Middle frontal gyrus (tissue), 1 donor: Measurements from ENCODE around the gene AIG1.
"Not testable (repeated sequence)": the region's sequence is repeated elsewhere in the genome, so short reads cannot be mapped to it uniquely, and the experiment has no call there.

Source experiments
- DNase-seq: peaks from one replicate; pipeline ENCODE4 v3.0.0-alpha.2; 2015; ENCODE audit warnings: low spot score; ENCODE audit errors: extremely low spot score

The AIG1 gene

DNA sequence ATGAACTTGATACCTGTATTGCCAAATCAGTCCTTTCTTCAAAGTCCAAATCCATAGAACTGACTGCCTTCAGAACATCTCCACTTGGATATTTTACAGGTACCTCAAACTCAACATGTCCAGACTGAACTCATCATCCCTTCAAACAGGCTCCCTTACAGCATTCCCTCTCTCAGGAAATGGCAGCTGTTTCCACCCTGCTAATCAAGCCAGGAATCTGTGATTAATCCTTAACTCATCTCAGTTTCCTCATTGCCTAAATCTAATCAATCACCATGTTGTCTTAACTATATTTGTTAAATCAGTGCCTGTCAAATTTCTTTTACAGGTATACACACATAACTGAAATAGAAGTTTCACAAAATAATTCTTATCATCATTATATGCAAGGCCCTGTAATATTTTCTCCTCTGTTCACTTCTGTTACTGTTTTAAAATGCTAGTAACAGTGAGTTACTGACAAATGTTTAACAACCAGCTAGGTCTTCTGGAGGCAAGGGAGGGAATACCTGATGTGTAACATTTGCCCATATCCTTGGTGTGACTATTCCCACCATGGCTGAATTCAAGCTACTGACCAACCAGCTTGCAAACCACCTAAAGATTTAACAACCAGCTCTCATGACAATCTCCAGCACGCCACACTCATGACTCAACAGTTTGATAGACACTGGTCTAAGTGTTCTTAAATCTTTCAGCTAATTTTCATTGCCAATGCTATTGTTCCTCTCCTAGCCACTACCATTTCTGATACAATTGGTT lies 264.9 kb downstream of the AIG1 start:
- DNase-seq: no peak

DNA sequence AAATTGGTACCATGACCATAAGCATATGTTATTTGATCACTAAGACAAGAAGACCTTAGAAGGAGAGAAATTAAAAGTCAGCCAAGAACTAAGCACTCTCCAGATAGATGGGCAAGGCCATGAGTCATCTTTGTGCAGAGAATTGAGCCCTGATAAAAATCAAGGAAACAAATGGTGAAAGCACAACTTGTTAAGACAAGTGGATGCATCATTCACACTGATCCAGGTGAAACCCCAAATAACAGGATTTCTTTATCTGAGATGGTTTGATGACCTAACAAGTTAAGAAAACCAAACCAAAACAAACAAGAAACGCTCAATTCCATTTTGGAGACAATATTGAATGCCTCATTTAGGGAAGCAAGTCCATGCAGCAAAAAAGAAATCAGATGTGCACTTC lies 268.2 kb downstream of the AIG1 start:
- DNase-seq: no peak

DNA sequence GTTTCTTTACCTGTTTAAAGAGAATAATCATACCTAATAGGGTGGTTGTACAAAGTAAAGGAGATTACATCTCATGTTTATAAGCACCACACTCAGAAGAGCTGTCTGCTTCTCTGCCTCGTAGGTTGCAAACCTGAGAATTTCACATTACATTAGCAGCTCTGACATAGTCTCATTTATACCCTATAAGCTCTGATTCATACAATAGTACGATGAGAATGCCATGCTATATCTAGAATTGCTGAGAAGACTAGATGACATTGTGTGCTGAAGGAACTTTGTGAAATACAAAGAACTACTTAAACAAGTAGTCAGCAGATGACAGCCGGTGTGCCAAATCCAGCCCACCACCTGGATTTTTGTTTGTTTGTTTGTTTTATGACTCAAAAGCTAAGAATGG lies 268.6 kb downstream of the AIG1 start:
- DNase-seq: no peak

DNA sequence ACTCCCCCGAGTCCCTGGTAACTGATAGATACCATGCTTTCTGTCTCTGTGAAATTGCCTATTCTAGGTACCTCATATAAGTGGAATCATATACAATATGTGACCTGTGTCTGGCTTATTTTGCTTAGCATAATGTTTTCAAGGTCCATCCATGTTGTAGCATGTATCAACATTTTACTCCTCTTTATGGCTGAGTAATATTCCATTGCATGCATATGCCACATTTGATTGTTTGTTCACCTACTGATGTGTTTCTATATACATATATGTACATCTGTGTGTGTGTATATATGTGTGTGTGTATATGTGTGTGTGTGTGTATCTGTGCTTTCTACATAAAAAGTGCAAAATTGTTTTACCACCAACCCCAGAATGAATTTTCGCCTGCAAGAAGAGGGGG lies 270.7 kb downstream of the AIG1 start:
- no peak for DNase-seq

DNA sequence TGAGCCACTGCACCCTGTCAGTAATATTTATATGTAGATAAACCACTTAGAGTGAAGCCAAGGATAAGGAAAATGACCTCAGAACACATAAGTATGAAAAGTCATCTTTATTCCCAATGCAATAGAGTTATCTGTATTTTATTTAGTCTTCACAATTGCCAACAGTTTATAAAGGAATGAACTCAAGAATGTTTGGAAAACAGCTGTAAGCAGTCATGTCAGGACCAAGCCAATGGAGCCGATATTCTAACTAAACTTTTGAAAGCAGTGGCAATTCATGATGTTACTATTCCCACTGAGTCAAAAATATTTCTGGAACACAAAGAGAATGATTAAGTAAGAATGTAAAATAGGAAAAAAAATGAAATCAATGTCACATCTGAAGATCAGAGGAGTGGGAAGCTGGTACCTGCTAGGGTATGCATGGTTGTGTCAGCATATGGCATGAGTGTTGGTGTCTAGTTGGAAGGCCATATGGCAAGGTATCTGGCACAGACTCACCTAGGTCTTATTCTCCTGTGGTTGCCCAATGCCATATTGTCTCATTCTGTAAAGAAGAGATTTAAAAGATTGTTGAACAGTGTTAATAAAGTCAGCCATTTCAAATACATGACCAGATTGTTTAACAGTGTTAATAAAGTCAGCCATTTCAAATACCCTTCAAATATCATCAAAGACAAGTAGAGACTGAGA lies 271.6 kb downstream of the AIG1 start:
- DNase-seq: no peak

DNA sequence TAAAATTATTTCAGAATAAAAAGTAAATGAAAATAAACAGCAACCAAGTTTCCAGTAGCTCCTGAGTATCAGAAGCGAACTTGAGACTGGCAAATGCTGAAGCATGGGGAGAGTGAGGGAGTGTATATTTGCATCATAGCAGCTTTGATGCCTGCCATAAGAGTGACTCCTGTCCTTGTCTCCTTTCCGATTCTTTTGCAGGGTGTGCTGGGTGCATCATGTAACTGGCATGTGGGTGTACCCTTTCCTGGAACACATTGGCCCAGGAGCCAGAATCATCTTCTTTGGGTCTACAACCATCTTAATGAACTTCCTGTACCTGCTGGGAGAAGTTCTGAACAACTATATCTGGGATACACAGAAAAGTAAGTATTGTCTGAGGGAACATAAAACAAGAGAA lies 272.4 kb downstream of the AIG1 start:
- DNase-seq: no peak

DNA sequence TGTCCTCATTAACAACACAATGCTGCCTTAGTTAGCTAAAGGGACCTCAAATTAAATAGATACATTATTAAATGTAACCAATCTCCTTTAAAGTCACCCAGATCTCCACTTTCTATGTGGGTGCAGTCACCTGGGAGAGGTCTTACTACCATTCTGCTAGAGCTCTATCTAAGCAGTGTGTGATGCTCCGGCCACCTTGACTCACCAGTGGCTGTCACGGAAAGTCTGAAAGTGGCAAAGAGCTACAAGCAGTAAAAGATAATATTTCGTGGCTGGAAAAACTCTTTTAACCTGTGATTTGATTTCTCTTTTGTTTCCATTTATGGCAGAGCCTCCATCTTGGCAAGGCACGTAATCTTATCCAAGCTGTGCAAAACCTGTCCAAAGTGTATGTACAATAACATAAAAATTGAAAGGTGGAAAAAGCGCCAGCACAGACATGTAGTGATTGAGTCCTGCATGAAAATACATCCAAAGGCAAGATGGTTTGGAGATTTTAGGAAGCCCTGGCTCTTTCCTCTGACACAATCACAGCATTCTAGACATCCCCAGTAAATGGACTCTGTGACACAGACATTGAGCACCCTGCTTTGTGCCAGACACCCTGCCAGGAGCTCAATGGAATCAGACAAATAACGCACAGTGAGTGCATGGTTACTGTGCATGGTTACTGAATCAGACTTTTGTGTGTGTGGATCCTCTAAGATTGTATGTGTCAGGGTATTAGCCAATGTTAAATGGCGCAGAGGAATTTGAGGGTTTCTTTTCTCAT lies 273.2 kb downstream of the AIG1 start:
- DNase-seq: no peak

DNA sequence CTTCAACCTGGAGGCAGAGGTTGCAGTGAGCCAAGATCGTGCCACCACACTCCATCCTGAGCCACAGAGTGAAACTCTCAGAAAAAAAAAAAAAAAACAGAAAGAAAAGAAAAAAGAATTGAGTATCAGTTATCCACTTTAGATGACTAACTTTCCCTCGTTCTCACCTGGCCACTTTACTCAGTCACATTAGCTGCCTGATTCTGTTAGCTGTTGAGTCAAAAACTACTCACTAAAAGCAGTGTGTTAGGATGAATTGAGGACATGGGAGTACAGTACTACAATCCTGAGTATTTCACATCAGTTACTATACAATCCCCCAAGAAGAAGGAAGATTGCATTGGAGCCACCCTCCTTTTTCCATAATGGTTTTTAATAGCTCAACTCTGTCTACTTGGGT lies 275.2 kb downstream of the AIG1 start:
- no peak for DNase-seq

DNA sequence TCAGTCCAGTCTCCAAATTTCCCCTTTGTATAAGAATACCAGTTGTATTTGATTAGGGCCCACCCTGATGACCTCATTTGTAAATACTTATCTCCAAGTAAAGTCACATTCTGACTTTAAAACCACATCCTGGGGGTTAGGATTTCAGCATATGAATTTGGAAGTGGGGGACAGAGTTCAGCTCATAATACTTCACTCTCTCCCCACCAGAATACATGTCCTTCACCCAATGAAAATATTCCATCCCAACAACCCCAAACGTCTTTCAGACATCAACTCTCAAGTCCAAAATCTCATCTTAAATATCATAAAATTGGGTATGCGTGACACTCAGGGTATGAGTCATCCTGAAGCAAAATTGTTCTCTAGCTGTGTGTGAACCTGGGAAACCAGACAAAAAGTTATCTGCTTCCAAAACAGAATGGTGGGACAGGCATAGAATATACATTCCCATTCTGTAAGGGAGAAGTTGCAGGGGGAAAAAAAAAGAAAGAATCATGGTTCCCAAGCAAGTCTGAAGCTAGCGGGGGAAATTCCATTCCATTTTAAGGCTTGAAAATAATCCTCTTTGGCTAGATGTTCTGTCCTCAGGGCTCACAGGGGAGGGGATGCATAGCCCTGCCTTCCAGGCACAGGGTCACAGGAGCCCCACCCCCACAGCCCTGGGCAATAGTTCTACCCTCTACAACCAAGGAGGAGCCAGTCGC lies 275.9 kb downstream of the AIG1 start:
- DNase-seq: no peak

DNA sequence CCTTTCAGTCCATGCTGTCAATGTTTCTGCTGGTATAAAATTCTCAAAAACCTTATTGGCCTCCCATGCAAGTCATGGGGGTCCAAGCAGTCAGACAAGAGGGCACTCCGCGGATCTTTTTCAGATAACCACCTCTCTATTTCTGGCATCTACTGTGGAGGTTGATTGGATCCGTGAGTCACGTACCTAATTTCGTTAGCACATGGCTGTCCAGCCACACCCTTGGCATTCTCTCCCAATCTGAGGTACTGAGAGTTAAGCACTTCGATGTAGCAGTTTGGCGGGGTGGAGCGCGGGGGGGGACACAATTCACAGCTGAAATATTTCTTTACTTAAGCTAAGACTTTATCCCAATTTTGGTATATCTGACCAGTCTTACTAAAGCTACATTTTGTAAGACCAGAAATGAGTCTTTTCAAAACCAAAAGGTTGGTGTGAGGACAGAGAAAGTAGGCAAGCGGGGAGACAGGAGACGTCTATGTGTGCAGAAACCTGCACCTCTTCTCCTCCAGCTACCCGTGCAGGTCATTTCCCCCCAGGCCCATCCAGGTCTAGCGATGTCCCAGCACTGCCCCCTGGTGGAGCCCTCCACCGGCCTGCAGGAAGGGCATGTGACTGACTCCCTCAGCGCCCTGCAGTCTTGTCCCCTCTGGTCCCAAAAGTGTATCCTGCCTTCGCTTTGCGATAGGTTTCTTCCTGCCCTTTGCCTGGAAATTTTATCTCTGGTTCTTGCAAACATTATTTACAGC lies 276.7 kb downstream of the AIG1 start:
- DNase-seq: no peak

DNA sequence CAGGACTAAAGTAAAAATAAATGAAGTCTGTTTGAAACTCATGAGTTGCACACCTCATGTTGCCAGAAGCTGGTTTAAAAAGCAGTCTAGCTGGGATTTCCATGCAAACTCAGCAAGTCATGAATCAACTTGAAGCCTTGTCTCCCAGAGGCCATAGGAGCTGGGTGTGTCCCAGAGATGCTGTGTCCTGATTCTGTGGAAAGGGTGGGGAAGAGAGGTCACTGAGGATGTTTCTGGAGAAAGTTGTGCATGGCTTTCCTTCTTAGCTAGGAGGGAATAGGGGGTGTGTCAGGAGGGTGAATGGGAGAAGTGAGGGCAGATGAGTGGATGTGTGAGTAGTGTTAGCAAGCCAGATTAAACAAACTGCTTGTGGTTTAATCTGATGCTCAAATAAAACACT lies 278.5 kb downstream of the AIG1 start:
- DNase-seq: no peak

DNA sequence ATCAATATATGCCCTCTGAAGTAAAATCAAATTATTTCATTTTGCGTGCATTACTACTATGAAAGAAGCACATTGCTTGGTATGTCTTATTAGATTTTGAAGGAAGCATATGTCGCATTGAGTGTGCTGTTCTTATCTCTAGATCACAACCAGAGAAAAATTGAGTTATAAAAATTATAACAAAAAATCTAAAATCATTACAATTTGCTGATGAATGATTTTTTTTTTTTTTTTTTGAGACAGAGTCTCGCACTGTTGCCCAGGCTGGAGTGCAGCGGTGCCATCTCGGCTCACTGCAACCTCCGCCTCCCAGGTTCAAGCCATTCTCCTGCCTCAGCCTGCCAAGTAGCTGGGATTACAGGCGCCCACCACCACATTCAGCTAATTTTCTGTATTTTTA lies 284.8 kb downstream of the AIG1 start:
- not testable (repeated sequence) for DNase-seq

DNA sequence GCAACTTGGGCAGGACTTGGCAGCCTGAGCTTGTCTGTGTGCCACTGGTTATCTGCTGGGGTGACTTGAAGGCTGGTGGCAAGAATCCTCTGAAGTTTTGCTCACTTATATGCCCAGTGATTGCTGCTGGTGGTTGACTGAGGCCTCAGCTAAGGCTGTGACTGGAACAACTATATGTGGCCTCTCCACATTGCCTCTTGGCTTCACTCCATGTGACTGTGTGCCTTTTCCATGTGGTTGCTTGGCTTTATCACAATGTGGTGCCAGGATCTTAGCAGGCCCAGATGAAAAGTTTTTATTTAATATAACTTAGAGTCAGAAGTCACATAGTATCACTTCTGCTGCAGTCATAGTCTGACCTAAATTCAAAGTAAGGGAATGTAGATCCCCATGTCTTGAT lies 285.3 kb downstream of the AIG1 start:
- DNase-seq: no peak

DNA sequence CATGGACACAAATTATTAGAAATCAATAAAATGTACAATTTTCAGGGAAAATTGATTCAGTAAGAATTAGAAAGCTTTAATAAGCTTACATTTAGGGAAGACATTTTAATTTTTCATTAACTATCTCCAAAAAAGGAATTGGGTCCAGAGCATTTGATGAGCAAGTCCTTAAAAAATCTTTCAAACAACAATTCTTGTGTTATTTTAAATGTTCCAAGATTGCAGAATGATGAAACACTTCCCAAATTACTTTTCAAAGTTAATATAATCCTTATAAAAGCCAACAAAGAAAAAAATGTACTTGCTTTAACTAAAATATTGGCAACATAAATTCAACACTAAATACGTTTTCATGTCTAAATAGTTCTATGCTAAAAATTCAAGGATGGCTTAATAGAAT lies 287.8 kb downstream of the AIG1 start:
- no peak for DNase-seq

DNA sequence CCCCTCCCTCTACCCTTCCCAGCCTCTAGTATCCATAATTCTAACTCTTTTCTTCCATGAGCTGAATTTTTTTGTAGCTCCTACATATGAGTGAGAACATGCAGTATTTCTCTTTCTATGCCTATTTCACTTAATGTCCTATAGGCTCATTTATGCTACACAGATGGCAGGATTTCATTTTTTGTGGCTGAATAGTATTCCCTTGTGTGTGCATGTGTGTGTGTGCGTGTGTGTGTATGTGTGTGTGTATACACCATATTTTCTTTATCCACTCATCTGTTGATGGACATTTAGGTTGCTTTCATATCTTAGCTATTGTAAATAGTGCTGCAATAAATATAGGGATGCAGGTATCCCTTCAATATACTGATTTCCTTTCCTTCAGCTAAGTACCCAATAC lies 288.8 kb downstream of the AIG1 start:
- DNase-seq: no peak

DNA sequence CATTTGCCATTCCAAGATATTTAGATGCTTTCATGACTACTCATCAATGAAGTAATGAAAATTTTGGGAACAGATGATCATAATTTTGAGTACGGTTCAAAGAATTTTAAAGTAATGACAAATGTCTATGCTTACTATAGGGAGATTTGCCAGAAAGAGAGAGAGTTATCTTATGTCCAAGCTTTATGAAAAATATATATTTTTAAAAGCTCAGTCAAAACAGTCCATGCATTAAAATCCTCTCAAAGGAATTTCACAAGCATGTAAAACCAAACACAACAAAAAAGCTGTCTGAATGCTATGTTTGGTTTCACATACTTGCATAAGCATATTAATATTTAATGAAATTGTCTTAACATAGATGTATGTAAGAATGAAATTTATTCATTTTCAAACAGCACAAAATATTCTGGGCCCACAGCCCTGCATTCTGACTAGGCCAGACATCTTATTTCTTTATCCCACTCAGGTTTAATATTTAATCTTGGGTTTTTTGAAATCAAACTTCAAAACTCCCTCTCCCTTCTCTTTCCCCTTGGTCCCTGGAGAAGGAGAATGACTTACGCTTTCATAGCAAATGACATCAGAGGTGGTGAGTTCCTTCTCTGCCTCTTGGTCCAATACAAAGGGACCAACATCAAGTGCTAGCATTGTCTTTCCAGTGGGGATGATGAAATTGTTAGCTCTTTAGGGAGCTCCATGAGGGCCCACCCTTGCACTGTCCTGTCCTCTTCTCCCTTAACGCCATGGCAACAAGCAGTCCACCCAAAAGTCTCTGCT lies 295.6 kb downstream of the AIG1 start:
- no peak for DNase-seq

DNA sequence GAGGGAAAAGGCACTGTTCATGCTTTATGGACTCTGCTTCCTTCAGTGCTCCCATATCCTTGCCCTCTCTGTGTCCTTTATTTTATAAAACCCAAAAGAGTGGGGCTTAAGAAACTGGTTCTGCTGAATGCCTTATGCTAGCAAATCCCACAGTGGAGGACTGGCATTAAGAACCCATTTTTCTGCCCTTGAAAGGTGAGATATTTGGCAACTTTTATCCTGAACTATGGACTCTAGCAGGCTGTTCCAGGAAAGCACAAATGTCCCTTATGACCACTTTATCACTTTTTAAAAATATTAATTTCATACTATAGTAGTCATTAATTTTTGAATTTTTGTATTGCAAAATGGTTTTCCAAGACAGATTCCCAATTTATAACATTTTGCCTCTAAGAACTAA lies 296.5 kb downstream of the AIG1 start:
- no peak for DNase-seq

DNA sequence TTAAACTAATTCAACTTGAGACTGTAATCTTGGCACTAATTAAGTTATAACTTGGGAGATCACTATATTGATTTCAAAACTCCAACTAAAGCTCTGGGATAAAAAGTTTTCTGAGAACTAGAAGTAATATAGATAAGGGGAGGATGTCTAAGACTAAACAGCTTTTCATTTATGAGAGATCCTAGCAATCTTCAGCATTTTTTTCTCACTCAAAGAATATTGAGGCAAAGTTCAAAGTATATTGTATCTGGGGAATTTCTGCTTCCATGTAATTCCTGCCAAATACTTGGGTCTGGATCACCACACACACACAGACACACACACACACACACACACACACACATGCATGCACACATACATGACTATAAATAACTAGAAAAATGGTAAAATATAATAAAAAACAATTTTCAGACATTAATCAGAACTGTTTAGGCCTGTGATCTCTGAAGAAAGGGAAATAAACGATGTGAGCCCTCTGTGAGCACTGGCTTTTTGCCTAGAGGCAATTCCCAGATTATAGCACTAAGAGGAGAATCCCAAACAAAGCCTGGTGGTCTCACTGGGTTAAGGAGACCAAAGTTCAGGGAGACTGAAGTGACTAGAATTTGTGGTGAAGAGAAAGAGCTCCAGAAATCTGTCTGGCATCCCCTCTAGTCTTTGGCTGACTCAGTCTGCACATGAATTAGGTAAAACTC lies 297.0 kb downstream of the AIG1 start:
- no peak for DNase-seq

DNA sequence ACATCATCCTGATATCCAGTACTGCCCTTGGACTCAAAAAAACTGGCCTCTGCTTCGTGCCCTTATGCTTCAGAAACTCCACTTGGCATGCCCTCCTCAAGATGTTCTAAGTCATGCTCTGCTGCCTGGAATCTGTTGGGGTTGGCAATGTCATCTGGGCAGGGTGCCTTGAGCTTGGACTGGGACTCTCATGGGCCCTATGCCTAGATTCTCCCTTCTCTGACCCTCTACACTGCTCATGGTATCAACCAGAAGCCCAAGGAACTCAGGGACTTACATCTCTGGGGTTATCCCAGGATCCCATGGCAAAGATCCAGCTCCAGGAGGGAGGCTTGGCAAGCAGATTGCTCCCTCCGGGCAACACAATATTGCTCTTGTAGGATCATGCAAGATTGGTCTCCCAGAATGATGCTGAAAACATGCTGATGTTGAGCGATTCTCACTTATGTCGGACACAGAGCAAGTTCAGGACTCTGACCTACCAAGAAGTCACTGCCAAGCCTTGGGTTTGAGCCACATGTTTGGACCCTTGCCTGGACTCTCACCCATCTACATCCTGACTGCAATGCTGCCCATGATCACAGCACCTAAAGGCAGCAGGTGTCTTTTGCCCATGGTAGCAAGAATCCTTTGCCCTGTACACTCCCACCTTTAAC lies 301.0 kb downstream of the AIG1 start:
- DNase-seq: no peak
